ENCODE measurements around the gene MOV10.
A peak's percentile ranks its signal among the peaks of the same experiment; 100 is the strongest.

The MOV10 gene

GRCh38 chr1:112637254-112638109 lies 37.0 kb upstream of the MOV10 start (continued):
- 0 out of 2 replicates have a peak, but pooled peaks have one; percentile 5 for TF ChIP-seq IKZF3 (tag by site-specific recombination; IDR thresholded peaks at IDR 0.05)
- TF ChIP-seq ZNF571 (tag by site-specific recombination; IDR thresholded peaks at IDR 0.05): no peak
- no peak for TF ChIP-seq ZNF133 (tag by site-specific recombination; IDR thresholded peaks at IDR 0.05)
- peak; percentile 54; the same call in 1 of the 2 replicates for TF ChIP-seq INSM2 (tag by site-specific recombination; IDR thresholded peaks at IDR 0.05)
- TF ChIP-seq SCRT1 (tag by site-specific recombination; IDR thresholded peaks at IDR 0.05; ENCODE audit: borderline replicate concordance): peak; percentile 81
- TF ChIP-seq GLI4 (tag by site-specific recombination; IDR thresholded peaks at IDR 0.05): no peak
- TF ChIP-seq ZNF311 (tag by site-specific recombination; IDR thresholded peaks at IDR 0.05; ENCODE audit: borderline replicate concordance): no peak
- TF ChIP-seq ZNF785 (tag by site-specific recombination; IDR thresholded peaks at IDR 0.05): no peak
- TF ChIP-seq ZNF660 (tag by site-specific recombination; IDR thresholded peaks at IDR 0.05): no peak
- TF ChIP-seq GLIS1 (tag by site-specific recombination; IDR thresholded peaks at IDR 0.05): peak; percentile 92
- TF ChIP-seq PRDM2 (tag by site-specific recombination; IDR thresholded peaks at IDR 0.05; ENCODE audit: borderline replicate concordance): no peak
- TF ChIP-seq ZNF585B (tag by site-specific recombination; IDR thresholded peaks at IDR 0.05): no peak
- TF ChIP-seq SP7 (tag by site-specific recombination; IDR thresholded peaks at IDR 0.05): 0 out of 2 replicates have a peak, but pooled peaks have one; percentile 14
- no peak for TF ChIP-seq ZNF416 (tag by site-specific recombination; IDR thresholded peaks at IDR 0.05)
- no peak for TF ChIP-seq HOXC10 (CRISPR knock-in tag; IDR thresholded peaks at IDR 0.05)
- TF ChIP-seq ZNF2 (tag by site-specific recombination; IDR thresholded peaks at IDR 0.05): no peak
- TF ChIP-seq ZNF518A (tag by site-specific recombination; conservative IDR thresholded peaks at IDR 0.05; ENCODE audit: low read depth): no peak
- peak; percentile 55 for TF ChIP-seq ZXDB (tag by site-specific recombination; IDR thresholded peaks at IDR 0.05)
- no peak for TF ChIP-seq ZNF639 (tag by site-specific recombination; IDR thresholded peaks at IDR 0.05)
- TF ChIP-seq ZNF692 (tag by site-specific recombination; IDR thresholded peaks at IDR 0.05): peak; percentile 50; the same call in 1 of the 2 replicates
- TF ChIP-seq ZNF394 (tag by site-specific recombination; IDR thresholded peaks at IDR 0.05; ENCODE audit: borderline replicate concordance): no peak
- TF ChIP-seq ZNF600 (tag by site-specific recombination; IDR thresholded peaks at IDR 0.05): peak; percentile 64; the same call in 1 of the 2 replicates
- TF ChIP-seq YY1 (tag by site-specific recombination; IDR thresholded peaks at IDR 0.05): no peak
- TF ChIP-seq ZNF664 (tag by site-specific recombination; IDR thresholded peaks at IDR 0.05): no peak
